ENCODE data around the gene MIB1.

DNA sequence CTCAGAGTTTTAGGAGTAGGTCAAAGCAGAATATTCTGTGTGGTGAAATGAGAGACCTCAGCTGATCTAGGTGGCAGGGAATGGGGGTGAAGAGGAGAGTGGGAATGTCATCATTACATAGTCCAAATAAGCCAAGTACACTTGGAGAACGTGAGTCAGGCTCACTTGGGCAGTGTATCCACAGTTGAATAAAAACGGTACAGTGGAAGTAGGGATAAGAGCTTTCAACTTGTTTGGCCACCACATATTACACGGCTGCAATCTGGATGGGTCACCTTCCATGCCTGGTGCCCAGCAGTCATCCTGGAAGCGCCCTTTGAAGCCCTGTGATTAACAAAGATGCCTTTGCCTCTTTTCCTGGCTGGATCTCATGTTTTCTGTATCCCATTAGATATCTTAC is 28.6 kb downstream of the MIB1 start:
- TF ChIP-seq BCL11A (tag by site-specific recombination; IDR thresholded peaks at IDR 0.05; ENCODE audit: low read depth) (no peak), CTCF (tag by site-specific recombination; IDR thresholded peaks at IDR 0.05) (no peak)

All from HEK293 (cell line).